H1 (cell line): ENCODE data around the gene S100A6. TPM values are rescaled to one million over a fixed set of nuclear protein-coding genes. Genes with fewer than 3 reads are reported as not detected.
"Not testable (repeated sequence)": the region's sequence is repeated elsewhere in the genome, so short reads cannot be mapped to it uniquely, and the experiment has no call there.

ENCODE experiments used
- CTCF ChIA-PET: fragments of 300-600 bp; sonication (Branson Sonifier 250); formaldehyde crosslinking; loops from one replicate; lab custom pipeline; 2021; ENCODE audit not compliant: partially characterized antibody; lab: Charles Lee
- POLR2A ChIA-PET: fragments of 300-600 bp; sonication (Branson Sonifier 250); formaldehyde crosslinking; loops from one replicate; lab custom pipeline; 2021; ENCODE audit warnings: inconsistent platforms; ENCODE audit not compliant: partially characterized antibody; lab: Charles Lee
- DNase-seq, 2 experiments: peaks; one replicate each; pipeline versions ENCODE4 v3.0.0 to v3.0.0-alpha.2; 2010 to 2022; ENCODE audit warnings: low spot score in 2 of 2, low read depth in 1 of 2, mixed read lengths in 1 of 2
- FAIRE-seq: peaks from 2 replicates; lab custom pipeline; 2011; peaks lifted over from hg19 to GRCh38; lab: Jason Lieb, UNC
- H2AFZ ChIP-seq: 2 replicates; pipeline ENCODE4 v1.8.1; 2012; ENCODE audit warnings: low read length, inconsistent platforms
- H2AK5ac ChIP-seq: 2 replicates; pipeline ENCODE4 v1.6.1; 2013; ENCODE audit warnings: low read depth, low read length
- H2BK120ac ChIP-seq: replicated peaks from 2 replicates; pipeline ENCODE3; 2013; ENCODE audit warnings: low read depth, low read length, inconsistent platforms
- H2BK12ac ChIP-seq: 2 replicates; pipeline ENCODE4 v1.6.1; 2013; ENCODE audit warnings: low read depth, low read length
- H2BK15ac ChIP-seq: 2 replicates; pipeline ENCODE4 v1.6.1; 2013; ENCODE audit warnings: low read length
- H2BK20ac ChIP-seq: 2 replicates; pipeline ENCODE4 v1.6.1; 2013; ENCODE audit warnings: low read length
- H2BK5ac ChIP-seq: 2 replicates; pipeline ENCODE4 v1.6.1; 2013; ENCODE audit warnings: low read depth, low read length
- H3K14ac ChIP-seq: 2 replicates; pipeline ENCODE4 v1.6.1; 2013; ENCODE audit warnings: inconsistent platforms; ENCODE audit not compliant: insufficient read length
- H3K18ac ChIP-seq: 2 replicates; pipeline ENCODE4 v1.6.1; 2013; ENCODE audit warnings: low read length; ENCODE audit errors: extremely low read depth
- H3K23ac ChIP-seq: 2 replicates; pipeline ENCODE4 v1.6.1; 2013; ENCODE audit warnings: inconsistent platforms; ENCODE audit not compliant: insufficient read length
- H3K23me2 ChIP-seq: 2 replicates; pipeline ENCODE4 v1.6.1; 2013; ENCODE audit warnings: low read depth, low read length
- H3K27ac ChIP-seq: 2 replicates; pipeline ENCODE4 v1.6.1; 2011; ENCODE audit warnings: low read depth, low read length, inconsistent platforms
- H3K27me3 ChIP-seq, 4 experiments: replicated peaks in 1 of 4; 1 replicate in 1 of 4; 2 replicates in 3 of 4; pipeline versions ENCODE4 v1.6.1 to v1.8.1; 2011 to 2013; ENCODE audit warnings: low read length in 3 of 4, mild to moderate bottlenecking in 3 of 4, inconsistent platforms in 2 of 4, mixed read lengths in 2 of 4, moderate library complexity in 1 of 4; ENCODE audit not compliant: control insufficient read depth in 3 of 4, insufficient read depth in 3 of 4; ENCODE audit errors: extremely low read depth in 1 of 4
- H3K36me3 ChIP-seq, 4 experiments: 2 replicates each; pipeline versions ENCODE4 v1.6.1 to v1.8.1; 2011 to 2013; ENCODE audit warnings: mild to moderate bottlenecking in 4 of 4, low read length in 3 of 4, moderate library complexity in 2 of 4, control low read depth in 1 of 4, inconsistent platforms in 1 of 4; ENCODE audit not compliant: insufficient read depth in 4 of 4, control insufficient read depth in 2 of 4
- H3K4ac ChIP-seq: replicated peaks from 2 replicates; pipeline ENCODE3; 2013; ENCODE audit warnings: low read length, low read depth, mixed read lengths, inconsistent platforms; ENCODE audit not compliant: insufficient read length
- H3K4me1 ChIP-seq, 4 experiments: replicated peaks in 1 of 4; 1 replicate in 1 of 4; 2 replicates in 3 of 4; pipeline versions ENCODE4 v1.6.1 to v1.8.1; 2011 to 2013; ENCODE audit warnings: low read length in 3 of 4, inconsistent platforms in 2 of 4, mixed read lengths in 1 of 4; ENCODE audit not compliant: insufficient read depth in 4 of 4, control insufficient read depth in 3 of 4
- H3K4me2 ChIP-seq, 2 experiments: 2 replicates each; pipeline versions ENCODE4 v1.6.1 to v1.8.1; 2011 to 2013; ENCODE audit warnings: low read depth in 2 of 2, low read length in 2 of 2, control low read depth in 1 of 2, inconsistent platforms in 1 of 2, mild to moderate bottlenecking in 1 of 2; ENCODE audit not compliant: insufficient read depth in 1 of 2
- H3K4me3 ChIP-seq, 4 experiments: fragments of 200-600, 300-600 bp in 1 of 4; sonication (generic), shearing (Covaris generic), sonication (Bioruptor Twin) in 1 of 4; 2 replicates each; pipeline versions ENCODE4 v1.5.1 to v1.8.1; 2011 to 2016; ENCODE audit warnings: low read length in 4 of 4, low read depth in 3 of 4, control low read depth in 2 of 4, inconsistent platforms in 2 of 4, mild to moderate bottlenecking in 2 of 4, mixed read lengths in 1 of 4, moderate library complexity in 1 of 4; ENCODE audit not compliant: insufficient read depth in 2 of 4; ENCODE audit errors: extremely low read depth in 1 of 4
- H3K56ac ChIP-seq: replicated peaks from 2 replicates; pipeline ENCODE3; 2013; ENCODE audit warnings: low read depth, mild to moderate bottlenecking, mixed read lengths, low read length, inconsistent platforms; ENCODE audit not compliant: insufficient read length
- H3K79me1 ChIP-seq: 2 replicates; pipeline ENCODE4 v1.6.1; 2013; ENCODE audit warnings: low read depth, low read length, control low read depth
- H3K79me2 ChIP-seq, 2 experiments: 2 replicates each; pipeline versions ENCODE4 v1.6.1 to v1.8.1; 2012 to 2013; ENCODE audit warnings: low read length in 2 of 2, mild to moderate bottlenecking in 2 of 2, inconsistent platforms in 1 of 2; ENCODE audit not compliant: insufficient read depth in 2 of 2, control insufficient read depth in 1 of 2
- H3K9ac ChIP-seq, 4 experiments: replicated peaks in 1 of 4; 1 replicate in 1 of 4; 2 replicates in 3 of 4; pipeline versions ENCODE4 v1.6.1 to v1.8.1; 2011 to 2013; ENCODE audit warnings: low read depth in 3 of 4, low read length in 3 of 4, control low read depth in 2 of 4, mild to moderate bottlenecking in 2 of 4, moderate library complexity in 2 of 4, inconsistent platforms in 1 of 4; ENCODE audit errors: extremely low read depth in 1 of 4
- H3K9me3 ChIP-seq, 2 experiments: 2 replicates each; pipeline versions ENCODE4 v1.6.1 to v1.8.1; 2012 to 2013; ENCODE audit warnings: mild to moderate bottlenecking in 2 of 2, moderate library complexity in 2 of 2, control low read depth in 1 of 2, inconsistent platforms in 1 of 2, low read depth in 1 of 2, low read length in 1 of 2, mixed read lengths in 1 of 2; ENCODE audit not compliant: insufficient read depth in 2 of 2
- H4K20me1 ChIP-seq, 2 experiments: replicated peaks in 1 of 2; 2 replicates each; pipeline versions ENCODE3 to v1.8.1; 2011 to 2013; ENCODE audit warnings: inconsistent platforms in 2 of 2, low read length in 2 of 2, mild to moderate bottlenecking in 1 of 2; ENCODE audit not compliant: insufficient read depth in 2 of 2, control insufficient read depth in 1 of 2
- H4K5ac ChIP-seq: 2 replicates; pipeline ENCODE4 v1.6.1; 2013; ENCODE audit warnings: low read length, low read depth, mixed read lengths, inconsistent platforms; ENCODE audit not compliant: insufficient read length
- H4K8ac ChIP-seq: 2 replicates; pipeline ENCODE4 v1.8.0; 2013; ENCODE audit warnings: mild to moderate bottlenecking, moderate library complexity, low read length, inconsistent platforms; ENCODE audit not compliant: insufficient read depth; ENCODE audit errors: extremely low read depth
- H4K91ac ChIP-seq: replicated peaks from 2 replicates; pipeline ENCODE3; 2013; ENCODE audit warnings: low read length, mixed read lengths, inconsistent platforms; ENCODE audit not compliant: insufficient read length
- WGBS, 2 experiments: shearing (Covaris generic) in 1 of 2; methylation state at CpG; one replicate each; pipeline versions ENCODE4 v1.1.6 to v1.1.7; 2013 to 2015; ENCODE audit warnings: low lambda C conversion rate in 2 of 2, mixed read lengths in 2 of 2, inconsistent platforms in 1 of 2, low coverage in 1 of 2, missing lambda C conversion rate in 1 of 2; ENCODE audit not compliant: insufficient replicate concordance in 2 of 2, insufficient coverage in 1 of 2, insufficient read length in 1 of 2; ENCODE audit errors: extremely low coverage in 1 of 2, missing lambda C conversion rate in 1 of 2; 5-methylcytosine and 5-hydroxymethylcytosine counted together
- polyA plus RNA-seq, 7 experiments: library from polyadenylated mRNA; depleted of rRNA in 3 of 7; stranded (reverse) in 5 of 7; unstranded in 2 of 7; fragments of >200 nt in 5 of 7; fragments of 200-250 nt in 2 of 7; gene quantifications; 1 replicate in 5 of 7; 2 replicates in 1 of 7; 4 replicates in 1 of 7; pipeline versions ENCODE4 v1.2.1 to v1.2.3, GENCODE V29; 2011 to 2013; ENCODE audit warnings: missing spikeins in 2 of 7, mixed read lengths in 2 of 7
- total RNA-seq: library from RNA; stranded (reverse); fragmentation: NEBNext Ultra II Directional; extraction: Animal tissue kit (Norgen Biotek cat#: 25700); gene quantifications from 2 replicates; pipeline ENCODE4 v1.2.1, GENCODE V29; 2021

S100A6 gene
- total and polyA plus RNA-seq, 2 of the 8 experiments (the other 6 are each of a cell fraction or from before 2014, with no cell fraction given): 11.1 to 63.0 TPM

DNA sequence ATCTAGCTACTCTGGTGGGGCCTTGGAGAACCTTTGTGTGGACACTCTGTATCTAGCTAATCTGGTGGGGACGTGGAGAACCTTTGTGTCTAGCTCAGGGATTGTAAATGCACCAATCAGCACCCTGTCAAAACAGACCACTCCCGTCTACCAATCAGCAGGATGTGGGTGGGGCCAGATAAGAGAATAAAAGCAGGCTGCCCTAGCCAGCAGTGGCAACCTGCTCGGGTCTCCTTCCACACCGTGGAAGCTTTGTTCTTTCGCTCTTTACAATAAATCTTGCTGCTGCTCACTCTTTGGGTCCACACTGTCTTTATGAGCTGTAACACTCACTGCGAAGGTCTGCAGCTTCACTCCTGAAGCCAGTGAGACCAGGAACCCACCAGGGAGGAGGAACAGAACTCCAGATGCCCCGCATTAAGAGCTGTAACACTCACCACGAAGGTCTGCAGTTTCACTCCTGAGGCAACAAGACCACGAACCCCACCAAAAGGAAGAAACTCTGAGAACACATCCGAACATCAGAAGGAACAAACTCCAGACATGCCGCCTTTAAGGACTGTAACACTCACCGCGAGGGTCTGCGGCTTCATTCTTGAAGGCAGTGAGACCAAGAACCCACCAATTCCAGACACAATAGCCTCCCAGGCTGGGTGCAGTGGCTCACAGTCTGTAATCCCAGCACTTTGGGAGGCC lies 13.3 kb downstream of the S100A6 start:
- H2BK15ac ChIP-seq, H4K8ac ChIP-seq, FAIRE-seq, H3K4ac ChIP-seq, H3K9me3 ChIP-seq, H4K91ac ChIP-seq, H3K14ac ChIP-seq, H2AFZ ChIP-seq, H4K20me1 ChIP-seq, H2BK12ac ChIP-seq, H3K27me3 ChIP-seq, H2AK5ac ChIP-seq, H3K4me3 ChIP-seq, H3K56ac ChIP-seq, H3K4me2 ChIP-seq, H2BK5ac ChIP-seq, H3K27ac ChIP-seq, H3K23ac ChIP-seq, H3K9ac ChIP-seq, H3K79me1 ChIP-seq, DNase-seq, H3K79me2 ChIP-seq, H3K18ac ChIP-seq, H3K23me2 ChIP-seq, H2BK120ac ChIP-seq, H4K5ac ChIP-seq, H3K36me3 ChIP-seq, H2BK20ac ChIP-seq: not testable (repeated sequence)
- peaks cover 6 to 15% (median 8%) of the 10 kb centered on the region in 4 experiments; a peak in 5 of 7 replicates for H3K4me1 ChIP-seq
- CTCF ChIA-PET: interaction anchor here (1.2 to 4.4 kb wide), 3 partner anchors 11 to 167 kb away, joined by 4 to 51 read pairs (median 8); partner anchors contain the start of gene S100A6
- POLR2A ChIA-PET: interaction anchor here (2.7 to 3.2 kb wide), 2 partner anchors 10 to 112 kb away, joined by 10 to 13 read pairs; partner anchors contain the start of gene CHTOP
- WGBS, 2 experiments: 86% methylated on average over 13 of the region's 14 CpGs; no CpG with 5 or more reads in 1 of the 2 experiments
